ENCODE data around the gene MICAL2.

The MICAL2 gene

DNA sequence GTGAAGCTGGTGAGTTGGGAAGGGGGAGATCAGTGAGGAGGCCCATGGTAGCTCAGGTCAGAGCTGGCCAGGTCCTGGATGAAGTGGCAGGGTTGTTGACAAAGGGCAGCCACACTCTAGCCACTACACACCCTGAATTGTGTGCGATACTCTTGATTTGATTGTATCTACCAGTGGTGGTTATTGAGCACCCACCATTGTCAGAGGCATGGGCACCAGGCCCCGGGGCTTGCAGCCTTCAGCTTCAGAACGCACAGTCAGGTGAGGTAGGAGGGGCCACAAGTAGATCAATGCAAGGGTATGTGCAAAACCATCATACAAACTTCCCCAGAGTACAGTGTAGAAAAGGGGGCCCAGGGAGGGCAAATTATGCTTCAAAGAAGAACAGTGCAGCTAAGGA lies 38.1 kb downstream of the MICAL2 start:
- H3K27ac ChIP-seq (ENCODE audit: low read length): no peak overlapping the region
- H3K36me3 ChIP-seq (replicated peaks; ENCODE audit: low read depth, low read length): no peaks in the 10 kb centered on the region
- H3K9me3 ChIP-seq (ENCODE audit: insufficient read depth, low read length): no peaks in the 10 kb centered on the region
- 0 out of 2 replicates have a peak, but pooled peaks cover 5% of the 10 kb centered on the region for H3K4me1 ChIP-seq (ENCODE audit: low read length)
- no peaks in the 10 kb centered on the region for H3K27me3 ChIP-seq (ENCODE audit: low read depth, low read length)
- no peaks in the 10 kb centered on the region for H4K20me1 ChIP-seq (ENCODE audit: insufficient read depth, low read length)
- no peaks in the 10 kb centered on the region for H3K79me2 ChIP-seq (ENCODE audit: low read length)
- no peak overlapping the region for H2AFZ ChIP-seq (ENCODE audit: low read depth, low read length)
- H3K4me3 ChIP-seq (ENCODE audit: low read length): no peak overlapping the region
- H3K9ac ChIP-seq (ENCODE audit: low read length): no peak overlapping the region
- TF ChIP-seq CTCF (IDR thresholded peaks at IDR 0.05; ENCODE audit: low read depth, low read length) (no peak), EZH2phosphoT487 (IDR thresholded peaks at IDR 0.05; ENCODE audit: low read depth) (no peak)
- no peak overlapping the region for H3K4me2 ChIP-seq (ENCODE audit: low read length)

- H3K4me2 ChIP-seq (ENCODE audit: low read length): no peak overlapping the region
- H3K9ac ChIP-seq (ENCODE audit: low read length): no peak overlapping the region
- no peak for TF ChIP-seq EZH2phosphoT487 (IDR thresholded peaks at IDR 0.05; ENCODE audit: low read depth)
- TF ChIP-seq CTCF (IDR thresholded peaks at IDR 0.05; ENCODE audit: low read depth, low read length): no peak
- H3K27ac ChIP-seq (ENCODE audit: low read length): no peak overlapping the region
- no peak overlapping the region for H3K4me3 ChIP-seq (ENCODE audit: low read length)
- H3K9me3 ChIP-seq (ENCODE audit: insufficient read depth, low read length): no peaks in the 10 kb centered on the region
- no peaks in the 10 kb centered on the region for H3K36me3 ChIP-seq (replicated peaks; ENCODE audit: low read depth, low read length)
- no peaks in the 10 kb centered on the region for H3K79me2 ChIP-seq (ENCODE audit: low read length)
- H2AFZ ChIP-seq (ENCODE audit: low read depth, low read length): no peak overlapping the region
- H3K4me1 ChIP-seq (ENCODE audit: low read length): 0 out of 2 replicates have a peak, but pooled peaks cover 5% of the 10 kb centered on the region
- no peaks in the 10 kb centered on the region for H3K27me3 ChIP-seq (ENCODE audit: low read depth, low read length)
- no peaks in the 10 kb centered on the region for H4K20me1 ChIP-seq (ENCODE audit: insufficient read depth, low read length)
Measured at GRCh38 chr11:12148882-12149281, 38.5 kb downstream of the MICAL2 start.

GRCh38 chr11:12149672-12150225 lies 39.4 kb downstream of the MICAL2 start:
- Histone ChIP-seq H3K79me2 (ENCODE audit: low read length) (no peaks in the 10 kb centered on the region), H4K20me1 (ENCODE audit: insufficient read depth, low read length) (no peaks in the 10 kb centered on the region), H2AFZ (ENCODE audit: low read depth, low read length) (no peak overlapping the region), H3K4me3 (ENCODE audit: low read length) (no peak overlapping the region), H3K27me3 (ENCODE audit: low read depth, low read length) (no peaks in the 10 kb centered on the region), H3K36me3 (replicated peaks; ENCODE audit: low read depth, low read length) (no peaks in the 10 kb centered on the region), H3K9ac (ENCODE audit: low read length) (no peak overlapping the region), H3K9me3 (ENCODE audit: insufficient read depth, low read length) (no peaks in the 10 kb centered on the region), H3K4me2 (ENCODE audit: low read length) (no peak overlapping the region), H3K4me1 (ENCODE audit: low read length) (0 out of 2 replicates have a peak, but pooled peaks cover 3% of the 10 kb centered on the region), H3K27ac (ENCODE audit: low read length) (no peak overlapping the region)
- TF ChIP-seq CTCF (IDR thresholded peaks at IDR 0.05; ENCODE audit: low read depth, low read length): no peak
- TF ChIP-seq EZH2phosphoT487 (IDR thresholded peaks at IDR 0.05; ENCODE audit: low read depth): no peak

DNA sequence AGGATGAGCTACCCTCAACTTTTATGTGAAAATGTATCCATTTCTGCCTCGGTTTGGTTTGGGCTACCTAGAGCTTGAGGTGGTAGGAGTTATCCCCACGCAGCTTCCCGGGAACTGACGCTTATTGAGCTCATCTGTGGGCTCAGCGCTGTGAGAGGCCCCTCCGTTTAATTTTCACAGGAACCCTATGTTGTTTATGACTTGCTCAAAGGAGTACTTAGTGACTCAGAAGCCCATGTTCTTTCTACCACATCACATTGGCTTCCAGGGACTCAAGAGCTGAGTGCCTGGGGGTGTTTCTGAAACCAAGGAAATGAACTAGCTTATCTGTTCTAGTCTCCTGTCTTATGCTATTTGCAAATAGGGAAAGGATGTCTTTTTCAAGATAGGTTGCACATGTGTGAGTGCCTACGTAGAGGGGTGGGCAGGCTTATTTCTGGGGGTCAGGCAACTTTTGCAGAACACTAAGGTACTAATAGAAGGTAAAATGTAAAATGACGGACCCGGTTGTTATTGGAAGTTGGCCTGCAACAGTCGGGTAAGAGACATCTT lies 40.5 kb downstream of the MICAL2 start:
- H3K4me1 ChIP-seq (ENCODE audit: low read length): no peaks in the 10 kb centered on the region

More for the DNA sequence above, 40.5 kb downstream of the MICAL2 start:
- H3K36me3 ChIP-seq (replicated peaks; ENCODE audit: low read depth, low read length): no peaks in the 10 kb centered on the region
- no peak overlapping the region for H3K9ac ChIP-seq (ENCODE audit: low read length)
- no peak overlapping the region for H3K27ac ChIP-seq (ENCODE audit: low read length)
- H3K4me3 ChIP-seq (ENCODE audit: low read length): no peak overlapping the region
- H3K4me2 ChIP-seq (ENCODE audit: low read length): no peak overlapping the region
- H3K9me3 ChIP-seq (ENCODE audit: insufficient read depth, low read length): no peaks in the 10 kb centered on the region
- no peaks in the 10 kb centered on the region for H3K79me2 ChIP-seq (ENCODE audit: low read length)
- H2AFZ ChIP-seq (ENCODE audit: low read depth, low read length): no peak overlapping the region
- no peaks in the 10 kb centered on the region for H4K20me1 ChIP-seq (ENCODE audit: insufficient read depth, low read length)
- TF ChIP-seq EZH2phosphoT487 (IDR thresholded peaks at IDR 0.05; ENCODE audit: low read depth) (no peak), CTCF (IDR thresholded peaks at IDR 0.05; ENCODE audit: low read depth, low read length) (no peak)
- no peaks in the 10 kb centered on the region for H3K27me3 ChIP-seq (ENCODE audit: low read depth, low read length)
